Activated CD4-positive, alpha-beta T cell treated with anti-CD3 and anti-CD28 coated beads for 1 hour (primary cell): ENCODE results near the gene GAMT.

Experiments used
- DNase-seq: peaks from one replicate; pipeline ENCODE4 v3.0.0-alpha.2; 2020

Gene GAMT

GRCh38 chr19:1417681-1418495 lies 16.5 kb upstream of the GAMT start:
- no peak for DNase-seq

- no peak for DNase-seq
Observed at GRCh38 chr19:1417145-1417544, 15.8 kb upstream of the GAMT start.

- no peak for DNase-seq
Observed at GRCh38 chr19:1416014-1416841, 14.9 kb upstream of the GAMT start.

- DNase-seq = no peak
Observed at GRCh38 chr19:1412995-1413800, 11.9 kb upstream of the GAMT start.

GRCh38 chr19:1412323-1412923 lies 11.1 kb upstream of the GAMT start:
- no peak for DNase-seq

GRCh38 chr19:1411255-1412191 lies 10.2 kb upstream of the GAMT start:
- DNase-seq = no peak

GRCh38 chr19:1410789-1411188 lies 9.4 kb upstream of the GAMT start:
- DNase-seq = no peak

- no peak for DNase-seq
Observed at GRCh38 chr19:1410136-1410786, 8.9 kb upstream of the GAMT start.

GRCh38 chr19:1409204-1410005 lies 8.1 kb upstream of the GAMT start:
- DNase-seq = no peak

GRCh38 chr19:1408300-1409203 lies 7.2 kb upstream of the GAMT start:
- DNase-seq = peak; percentile 36

GRCh38 chr19:1407528-1408299 lies 6.4 kb upstream of the GAMT start, which contains the start of gene DAZAP1:
DAZAP1 (plus strand) TSS chr19:1407586; CDS start chr19:1407774, 188 bp downstream.
- peak; percentile 31 for DNase-seq

- DNase-seq = peak; percentile 100
Observed at GRCh38 chr19:1406774-1407527, 5.6 kb upstream of the GAMT start.

- no peak for DNase-seq
Observed at GRCh38 chr19:1402411-1403070, 1.2 kb upstream of the GAMT start.

- DNase-seq = no peak
Observed at GRCh38 chr19:1401889-1402217, 511 bp upstream of the GAMT start.

GRCh38 chr19:1400281-1401137 lies 833 bp downstream of the GAMT start:
- no peak for DNase-seq

GRCh38 chr19:1399745-1400144 lies 1.6 kb downstream of the GAMT start:
- DNase-seq = no peak
